A673 (cell line): ENCODE data around the gene HRC. TPM values are rescaled to one million over a fixed set of nuclear protein-coding genes. Genes with fewer than 3 reads are reported as not detected.

ENCODE experiments used
- BruUV-seq: library from RNA; stranded (reverse); fragments of 400-500 nt; replicated peaks from 2 replicates; lab custom pipeline; 2021; lab: Mats Ljungman, UMichigan
- CTCF ChIA-PET: fragments of 300-600 bp; sonication (Branson Sonifier 250); formaldehyde crosslinking; loops from one replicate; lab custom pipeline; 2022; ENCODE audit warnings: antibody characterized with exemption; lab: Charles Lee
- POLR2A ChIA-PET: fragments of 300-600 bp; sonication (Branson Sonifier 250); formaldehyde crosslinking; loops from one replicate; lab custom pipeline; 2022; ENCODE audit warnings: antibody characterized with exemption; ENCODE audit not compliant: low non-redundant PET; lab: Charles Lee
- DNase-seq: peaks from one replicate; pipeline ENCODE4 v3.0.0-alpha.2; 2015; ENCODE audit warnings: low spot score
- H3K27ac ChIP-seq: fragments of 200-600 bp; sonication (generic); 2 replicates; pipeline ENCODE4 v1.5.1; 2016; ENCODE audit warnings: mixed run types, low read depth, mild to moderate bottlenecking, mixed read lengths, antibody characterized with exemption, low read length; ENCODE audit not compliant: poor library complexity, severe bottlenecking
- H3K27me3 ChIP-seq: fragments of 200-600 bp; sonication (generic); replicated peaks from 2 replicates; pipeline ENCODE4 v1.6.1; 2017; ENCODE audit warnings: mixed run types, low read depth, mild to moderate bottlenecking, mixed read lengths, antibody characterized with exemption, low read length; ENCODE audit not compliant: insufficient read depth, poor library complexity
- H3K36me3 ChIP-seq: fragments of 200-600 bp; sonication (generic); 2 replicates; pipeline ENCODE4 v1.6.1; 2016; ENCODE audit warnings: mixed run types, mild to moderate bottlenecking, mixed read lengths, antibody characterized with exemption, low read length; ENCODE audit not compliant: insufficient read depth, poor library complexity, severe bottlenecking
- H3K4me1 ChIP-seq: fragments of 200-600 bp; sonication (generic); 2 replicates; pipeline ENCODE4 v1.6.1; 2017; ENCODE audit warnings: mixed run types, mild to moderate bottlenecking, mixed read lengths, antibody characterized with exemption, low read length; ENCODE audit not compliant: insufficient read depth, poor library complexity, severe bottlenecking
- H3K4me3 ChIP-seq: fragments of 200-600 bp; sonication (generic); 2 replicates; pipeline ENCODE4 v1.5.1; 2016; ENCODE audit warnings: low read depth, mixed run types, mild to moderate bottlenecking, mixed read lengths, low read length; ENCODE audit not compliant: poor library complexity, severe bottlenecking
- H3K9me3 ChIP-seq: fragments of 200-600 bp; sonication (generic); 2 replicates; pipeline ENCODE4 v1.6.1; 2016; ENCODE audit warnings: mixed run types, low read depth, mild to moderate bottlenecking, mixed read lengths, antibody characterized with exemption, low read length; ENCODE audit not compliant: poor library complexity, severe bottlenecking
- CTCF ChIP-seq: fragments of 300-800, 200-600 bp; sonication (generic); conservative IDR thresholded peaks from 2 replicates; pipeline ENCODE4 v1.5.1; 2017; ENCODE audit warnings: low read depth, mild to moderate bottlenecking, antibody characterized with exemption, low read length, moderate library complexity, mixed read lengths
- EZH2 ChIP-seq: fragments of 200-600 bp; sonication (generic); IDR thresholded peaks from 2 replicates; pipeline ENCODE4 v1.6.1; 2017; ENCODE audit warnings: borderline replicate concordance, low read depth, mild to moderate bottlenecking, mixed read lengths, antibody characterized with exemption, low read length; ENCODE audit not compliant: poor library complexity, severe bottlenecking
- intact Hi-C: fragments of 100-400 bp; cut with micrococcal nuclease; formaldehyde crosslinking; loops from one replicate; pipeline ENCODE4 v1.10.0; 2022; ENCODE audit not compliant: unreplicated experiment
- total RNA-seq: library from RNA; stranded (reverse); gene quantifications from 2 replicates; pipeline ENCODE4 v1.2.3, GENCODE V29; 2021

HRC gene
- total RNA-seq, 1 experiment from 2014 or later, result not detected

- Histone ChIP-seq H3K27ac (peak overlapping the region; percentile 71), H3K9me3 (no peaks in the 10 kb centered on the region), H3K4me3 (no peak overlapping the region), H3K4me1 (peaks cover 25% of the 10 kb centered on the region), H3K27me3 (no peaks in the 10 kb centered on the region), H3K36me3 (peaks cover 94% of the 10 kb centered on the region)
- DNase-seq, result no peak
- intact Hi-C loops, result no loop called here
- ChIA-PET CTCF (interaction anchor here (0.6 kb wide), 1 partner anchor 100 kb away, joined by 10 read pairs; no protein-coding TSS in a partner anchor), POLR2A (no interaction called here)
- TF ChIP-seq CTCF (no peak), EZH2 (no peak)
- BruUV-seq, result no TSS peak
Observed at GRCh38 chr19:49104229-49104864, 50.8 kb downstream of the HRC start.

GRCh38 chr19:49103331-49104085 is 51.7 kb downstream of the HRC start:
- POLR2A ChIA-PET, result no interaction called here
- no peaks in the 10 kb centered on the region for H3K27me3 ChIP-seq
- DNase-seq, result no peak
- H3K36me3 ChIP-seq, result peaks cover 94% of the 10 kb centered on the region
- H3K27ac ChIP-seq, result peak overlapping the region; percentile 71
- H3K9me3 ChIP-seq, result no peaks in the 10 kb centered on the region
- H3K4me1 ChIP-seq, result peaks cover 25% of the 10 kb centered on the region
- no peak overlapping the region for H3K4me3 ChIP-seq
- CTCF ChIA-PET, result no interaction called here
- TF ChIP-seq CTCF (no peak), EZH2 (no peak)
- BruUV-seq, result no TSS peak
- intact Hi-C loops, result no loop called here

GRCh38 chr19:49102303-49102702 is 52.9 kb downstream of the HRC start:
- Histone ChIP-seq H3K27ac (peak overlapping the region; percentile 71), H3K27me3 (no peaks in the 10 kb centered on the region), H3K4me3 (no peak overlapping the region), H3K36me3 (peaks cover 94% of the 10 kb centered on the region), H3K9me3 (no peaks in the 10 kb centered on the region), H3K4me1 (peaks cover 25% of the 10 kb centered on the region)
- CTCF ChIA-PET, result no interaction called here
- POLR2A ChIA-PET, result no interaction called here
- DNase-seq, result no peak
- no TSS peak for BruUV-seq
- intact Hi-C loops, result no loop called here
- no peak for TF ChIP-seq CTCF
- no peak for TF ChIP-seq EZH2

Other genes with a start within 250 kb of the HRC start
- not detected in 2 replicates for gene DHDH, start 221.7 kb downstream of the HRC start, total RNA-seq
- 103 and 112 TPM in 2 replicates for gene BAX, start 200.5 kb downstream of the HRC start, total RNA-seq
- gene FTL, start 190.1 kb downstream of the HRC start, total RNA-seq, result 1,330 and 1,983 TPM in 2 replicates
- gene GYS1, start 162.1 kb downstream of the HRC start, total RNA-seq, result 54.6 and 57.0 TPM in 2 replicates
- 227 and 241 TPM in 2 replicates for gene RUVBL2, start 161.5 kb downstream of the HRC start, total RNA-seq
- not detected in 2 replicates for gene LHB, start 138.3 kb downstream of the HRC start, total RNA-seq
- not detected in 2 replicates for gene CGB3, start 131.1 kb downstream of the HRC start, total RNA-seq
- gene CGB2, start 123.5 kb downstream of the HRC start, total RNA-seq, result not detected in 2 replicates
- not detected in 2 replicates for gene CGB1, start 118.5 kb downstream of the HRC start, total RNA-seq
- gene CGB5, start 111.5 kb downstream of the HRC start, total RNA-seq, result not detected in 2 replicates
- gene CGB8, start 106.3 kb downstream of the HRC start, total RNA-seq, result not detected in 2 replicates
- not detected in 2 replicates for gene CGB7, start 97.6 kb downstream of the HRC start, total RNA-seq
- not detected in 2 replicates for gene NTF4, start 90.6 kb downstream of the HRC start, total RNA-seq
- not detected in 2 replicates for gene KCNA7, start 82.7 kb downstream of the HRC start, total RNA-seq
- 291 and 295 TPM in 2 replicates for gene SNRNP70, start 69.9 kb downstream of the HRC start, total RNA-seq
- gene LIN7B, start 41.0 kb downstream of the HRC start, total RNA-seq, result 19.9 and 24.3 TPM in 2 replicates
- gene C19orf73, start 36.3 kb downstream of the HRC start, total RNA-seq, result 1.7 and 2.6 TPM in 2 replicates
- gene PPFIA3, start 35.9 kb downstream of the HRC start, total RNA-seq, result 33.1 and 33.6 TPM in 2 replicates
- gene TRPM4, start 2.4 kb upstream of the HRC start, total RNA-seq, result 107 and 116 TPM in 2 replicates
- 3.7 and 4.4 TPM in 2 replicates for gene SLC6A16, start 169.8 kb upstream of the HRC start, total RNA-seq
- not detected in 2 replicates for gene CD37, start 180.0 kb upstream of the HRC start, total RNA-seq
- 121 and 125 TPM in 2 replicates for gene TEAD2, start 207.0 kb upstream of the HRC start, total RNA-seq
- 1.2 and 1.6 TPM in 2 replicates for gene DKKL1, start 208.5 kb upstream of the HRC start, total RNA-seq
- gene KASH5, start 232.9 kb upstream of the HRC start, total RNA-seq, result 0.37 TPM in 1 of 2 replicates, not detected in the other